NCI-H524 treated with DMSO at 0.1 percent for 48 hours (cell line): ENCODE data around the gene VIPR2.

Experiments
- DNase-seq: peaks from one replicate; lab custom pipeline; 2025; lab: John Stamatoyannopoulos, UW

Gene VIPR2

DNA sequence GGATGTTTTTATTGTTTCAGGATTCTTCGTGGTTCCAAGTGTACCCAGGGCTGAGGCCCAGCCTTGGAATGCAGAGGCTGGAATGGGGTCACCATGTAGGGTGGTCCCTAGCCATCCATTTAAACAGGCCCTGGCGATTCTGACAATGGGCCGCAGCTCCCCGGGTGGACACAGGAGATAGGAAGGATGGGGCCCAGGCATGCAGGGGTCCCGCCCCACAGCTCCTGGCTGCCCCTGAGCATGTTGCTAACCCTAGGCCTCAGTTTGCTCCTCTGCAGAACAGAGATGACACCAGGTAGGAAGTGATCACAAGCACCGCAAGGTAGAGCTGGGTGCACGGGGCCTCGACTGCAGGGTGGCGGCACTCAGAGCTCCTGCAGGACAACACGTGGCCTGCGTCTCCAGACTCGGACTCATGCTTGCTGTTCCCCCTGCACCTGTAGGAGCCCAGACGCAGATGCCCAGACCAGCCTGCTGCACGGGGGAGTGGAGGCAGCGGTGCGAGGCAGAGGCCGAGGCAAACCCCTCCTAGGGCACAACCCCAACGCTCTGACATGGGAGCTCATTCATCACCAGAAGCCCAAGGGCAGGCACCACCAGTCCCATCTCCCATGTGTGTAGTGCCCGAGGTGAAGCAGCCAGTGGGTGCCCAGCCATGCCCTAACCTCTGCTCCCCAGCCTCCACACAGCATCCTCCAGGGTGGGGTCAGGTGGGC is 25.5 kb downstream of the VIPR2 start:
- no peak for DNase-seq

GRCh38 chr7:159118623-159119022 is 26.0 kb downstream of the VIPR2 start:
- no peak for DNase-seq

DNA sequence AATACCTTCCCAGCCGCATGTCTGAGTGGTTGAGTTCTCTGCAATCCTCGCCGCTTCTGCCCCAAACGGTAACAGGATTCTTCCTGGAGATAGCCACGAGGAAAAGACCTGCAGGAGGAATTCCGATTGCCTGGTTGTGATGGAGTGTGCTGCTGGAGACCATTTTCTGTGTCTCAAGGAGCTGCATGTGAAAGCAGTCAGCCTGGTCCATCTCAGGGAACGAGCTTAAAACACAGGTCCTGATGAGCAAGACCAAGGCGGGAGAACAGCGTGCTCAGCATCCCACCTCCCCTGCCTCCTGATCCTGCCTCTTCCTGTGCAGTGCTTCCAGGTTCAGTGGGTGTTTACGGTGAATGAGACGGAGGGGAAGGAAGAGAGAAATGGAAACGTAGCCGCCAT is 26.5 kb downstream of the VIPR2 start:
- DNase-seq, result no peak

DNA sequence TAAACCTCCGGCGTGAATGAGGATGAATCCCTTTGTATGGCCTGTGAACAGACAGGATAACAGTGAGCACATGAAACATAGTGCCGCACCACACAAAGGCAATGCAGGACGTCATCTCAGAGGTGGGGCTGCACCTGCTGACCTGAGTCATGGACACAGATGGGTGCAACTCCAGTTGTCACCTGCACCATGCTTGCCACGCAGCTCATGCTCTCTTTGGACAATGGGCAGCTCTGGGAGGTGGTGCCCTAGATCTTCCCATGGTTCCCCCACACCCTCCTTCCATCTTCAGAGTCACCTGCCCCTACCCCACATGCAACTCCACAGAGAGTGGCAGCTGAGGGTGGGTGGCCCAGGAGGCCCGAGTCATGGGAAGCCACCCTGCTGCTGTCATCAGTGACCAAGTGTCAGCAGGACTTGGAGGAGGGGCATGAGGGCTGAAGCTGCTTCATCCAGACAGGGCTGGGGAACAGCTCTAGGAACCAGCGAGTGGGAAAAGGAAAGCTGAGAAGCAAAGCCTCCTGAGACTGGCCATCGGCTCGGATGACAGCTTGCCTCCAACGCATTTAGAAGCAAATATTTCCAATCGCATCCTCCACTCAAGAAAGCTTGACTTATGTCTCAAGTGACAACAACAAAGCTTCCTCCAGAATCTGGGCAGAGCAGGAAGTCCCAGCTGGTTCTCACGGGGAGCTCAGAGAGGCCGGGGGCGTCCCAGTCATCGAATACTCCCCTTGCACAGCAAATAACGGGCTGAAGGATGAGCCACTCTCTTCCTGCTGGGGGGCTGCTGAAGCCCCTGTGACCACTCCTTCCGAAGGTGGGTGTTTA is 27.1 kb downstream of the VIPR2 start:
- DNase-seq, result no peak

GRCh38 chr7:159116581-159117339 is 27.9 kb downstream of the VIPR2 start:
- DNase-seq, result no peak

GRCh38 chr7:159115601-159116501 is 28.8 kb downstream of the VIPR2 start:
- DNase-seq, result no peak

DNA sequence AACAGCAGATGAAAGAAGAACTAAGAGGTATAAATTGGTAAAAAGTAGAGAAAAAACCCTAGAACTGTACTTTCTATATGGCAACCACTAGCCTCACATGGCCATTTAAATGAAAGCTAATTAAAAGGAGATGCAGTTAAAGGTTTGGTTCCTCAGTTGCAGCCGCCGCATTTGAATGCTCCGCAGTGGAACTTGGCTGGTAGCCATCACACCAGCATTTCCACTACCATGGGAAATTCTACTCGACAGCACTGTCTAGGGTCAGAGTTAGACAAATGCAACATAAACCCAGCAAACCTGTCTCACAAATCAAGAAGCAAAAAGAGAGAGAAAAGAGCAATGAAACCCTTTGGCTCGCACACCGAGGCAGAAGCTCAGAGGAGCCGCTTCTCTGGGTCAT is 29.7 kb downstream of the VIPR2 start:
- no peak for DNase-seq

DNA sequence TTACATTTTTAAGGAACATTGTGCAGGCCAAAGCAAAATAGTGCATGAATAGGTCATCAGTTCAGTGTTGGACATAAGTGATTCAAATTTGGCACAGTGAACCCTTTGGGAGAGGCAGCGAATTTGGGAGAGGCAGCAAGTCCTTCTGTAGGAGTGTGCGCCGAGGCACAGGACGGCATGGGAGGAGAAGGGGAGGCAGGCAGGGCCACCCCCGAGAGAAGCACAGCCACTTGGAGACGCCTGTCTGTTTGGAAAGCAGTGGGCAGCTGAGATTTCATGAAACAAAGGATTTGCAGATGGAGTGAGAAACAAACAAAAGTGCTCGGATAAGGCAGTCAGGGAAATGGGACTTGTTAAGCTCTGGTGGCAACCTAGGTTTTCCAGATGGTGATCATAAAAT is 30.6 kb downstream of the VIPR2 start:
- no peak for DNase-seq

- DNase-seq, result no peak
Observed at GRCh38 chr7:159113056-159113455, 31.6 kb downstream of the VIPR2 start.

DNA sequence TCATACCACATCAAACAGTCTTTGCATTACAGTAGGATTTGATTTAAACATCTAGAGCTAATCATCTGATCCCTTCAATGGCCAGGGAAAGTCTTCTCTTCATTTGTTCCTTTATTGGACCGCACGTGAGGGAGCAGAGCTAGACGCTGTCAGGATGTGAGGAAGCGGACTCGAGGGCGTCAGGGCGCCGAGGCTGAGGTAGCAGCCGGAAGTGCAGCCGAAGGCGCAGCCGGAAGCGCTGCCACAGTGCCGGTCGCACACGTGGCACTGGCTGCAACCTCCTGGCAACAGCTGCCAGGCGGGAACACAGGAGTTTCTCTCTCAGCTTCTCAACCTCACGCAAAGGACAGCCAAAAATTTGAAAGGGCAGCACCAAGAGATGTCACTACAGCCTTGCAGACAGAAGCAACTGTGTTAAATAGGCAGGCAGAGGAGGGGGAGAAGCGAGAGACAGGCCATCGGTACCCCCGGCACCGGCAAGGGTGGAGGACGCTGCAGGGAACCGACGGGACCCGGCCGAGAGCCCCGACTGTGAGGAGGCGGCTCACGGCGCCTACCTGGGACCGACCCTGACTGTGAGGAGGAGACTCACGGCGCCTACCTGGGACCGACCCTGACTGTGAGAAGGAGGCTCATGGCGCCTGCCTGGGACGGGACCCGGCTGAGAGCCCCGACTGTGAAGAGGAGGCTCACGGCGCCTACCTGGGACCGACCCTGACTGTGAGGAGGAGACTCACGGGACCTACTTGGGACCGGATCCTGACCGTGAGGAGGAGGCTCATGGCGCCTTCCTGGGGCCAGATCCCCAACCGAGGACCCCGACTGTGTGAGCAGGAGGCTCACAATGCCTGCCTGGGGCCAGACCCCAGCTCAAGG is 32.3 kb downstream of the VIPR2 start:
- DNase-seq, result no peak

GRCh38 chr7:159109653-159110035 is 35.0 kb downstream of the VIPR2 start:
- no peak for DNase-seq

DNA sequence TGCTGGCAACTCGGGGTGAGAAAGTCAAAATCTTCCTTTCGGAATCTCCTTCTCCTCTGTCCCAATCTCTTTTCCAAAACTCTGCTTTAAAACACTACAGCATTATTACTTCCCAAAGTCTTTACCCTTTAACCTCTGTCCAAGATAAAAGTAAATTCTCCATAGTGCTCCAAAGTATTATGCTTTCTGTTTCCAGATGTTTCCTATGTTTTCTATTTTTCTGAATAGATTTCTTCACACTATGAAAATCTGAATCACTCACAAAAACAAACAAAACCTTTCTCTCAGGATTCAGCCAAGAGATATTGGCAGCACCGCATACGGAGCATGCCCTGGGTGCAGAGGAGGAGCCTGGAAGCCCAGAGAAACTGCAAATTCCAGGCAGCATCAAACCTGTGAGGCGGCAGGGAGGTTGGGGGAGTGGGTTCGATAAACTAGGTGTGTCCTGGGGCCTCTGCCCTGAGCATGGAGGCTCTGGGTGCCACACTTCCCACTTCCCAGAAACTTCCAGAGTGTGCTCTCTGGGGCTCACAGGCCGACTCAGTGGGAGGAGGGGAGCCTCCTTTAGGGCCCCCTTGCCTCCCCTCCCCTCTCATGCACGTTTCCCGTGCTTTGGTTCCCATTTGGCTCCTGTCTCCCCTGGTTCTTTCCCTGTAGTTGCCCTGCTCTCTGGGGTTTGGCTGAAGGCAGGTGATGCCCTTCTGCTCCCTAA is 35.6 kb downstream of the VIPR2 start:
- no peak for DNase-seq

DNA sequence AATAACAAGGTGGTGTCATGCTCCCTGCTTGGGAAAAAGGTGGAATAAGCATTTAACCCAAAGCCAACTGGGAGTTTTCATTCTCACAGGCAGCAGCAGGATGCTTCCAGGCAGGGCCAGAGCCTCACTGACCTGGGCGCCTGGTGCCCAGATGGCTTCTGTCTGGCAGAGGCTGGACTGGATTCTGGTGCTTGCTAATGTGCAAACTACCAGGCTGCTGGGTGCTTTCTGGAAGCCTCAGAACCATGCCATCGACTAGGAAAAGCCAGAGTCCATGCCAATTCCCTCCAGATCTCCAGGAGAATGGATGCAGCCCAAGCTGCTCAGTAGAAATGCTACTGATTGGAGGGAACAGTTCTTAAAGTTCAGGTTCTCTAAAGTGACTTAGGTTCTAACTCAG is 36.2 kb downstream of the VIPR2 start:
- DNase-seq, result no peak

DNA sequence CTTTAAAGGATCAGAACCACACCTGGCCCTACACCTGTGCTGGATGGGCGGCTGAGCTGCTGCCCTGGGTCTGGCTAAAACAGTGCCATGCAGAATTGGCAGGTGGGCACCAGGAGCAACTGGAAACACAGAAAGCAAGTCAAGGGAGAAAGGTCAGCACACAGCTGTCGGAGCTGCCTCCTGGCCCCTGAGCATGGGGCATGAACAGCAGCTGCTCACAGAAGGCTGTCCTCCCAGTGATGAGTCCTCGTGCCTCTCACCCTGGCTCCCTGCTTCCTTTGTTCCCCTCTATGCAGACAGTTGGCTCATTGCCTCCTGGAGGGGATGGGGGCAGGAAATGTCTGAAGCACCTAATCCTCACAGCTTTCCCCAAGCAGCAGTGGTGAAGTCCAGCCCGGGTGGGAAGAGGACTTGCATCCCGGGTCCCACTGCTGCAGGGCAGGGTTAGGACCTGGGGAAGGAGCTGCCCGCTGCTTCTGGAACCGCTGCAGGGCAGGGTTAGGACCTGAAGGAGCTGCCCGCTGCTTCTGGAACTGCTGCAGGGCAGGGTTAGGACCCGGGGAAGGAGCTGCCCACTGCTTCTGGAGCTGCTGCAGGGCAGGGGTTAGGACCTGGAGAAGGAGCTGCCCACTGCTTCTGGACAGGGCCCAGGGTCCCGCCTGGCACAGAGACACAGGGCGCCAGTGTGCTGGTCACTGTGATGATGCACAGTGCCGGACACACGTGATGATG is 37.3 kb downstream of the VIPR2 start:
- DNase-seq, result no peak

- DNase-seq, result no peak
Observed at GRCh38 chr7:159105832-159106811, 38.5 kb downstream of the VIPR2 start.

- no peak for DNase-seq
Observed at GRCh38 chr7:159105066-159105780, 39.4 kb downstream of the VIPR2 start.

GRCh38 chr7:159104188-159104920 is 40.3 kb downstream of the VIPR2 start:
- no peak for DNase-seq
